PC-3 (cell line): Measurements from ENCODE around the gene R3HDM2.
"Not testable (repeated sequence)": the region's sequence is repeated elsewhere in the genome, so short reads cannot be mapped to it uniquely, and the experiment has no call there.

Experiments used
- CTCF ChIP-seq: fragments of 300-600 bp; sonication (generic); conservative IDR thresholded peaks from 2 replicates; pipeline ENCODE4 v1.5.1; 2017; ENCODE audit warnings: antibody characterized with exemption, low read depth, mild to moderate bottlenecking, low read length
- EZH2 ChIP-seq: fragments of 300-600 bp; sonication (generic); IDR thresholded peaks from one replicate; pipeline ENCODE4 v1.6.1; 2017; ENCODE audit warnings: antibody characterized with exemption, mild to moderate bottlenecking, low read length; ENCODE audit not compliant: unreplicated experiment
- EZH2phosphoT487 ChIP-seq: fragments of 300-600 bp; sonication (generic); IDR thresholded peaks from 2 replicates; pipeline ENCODE4 v1.6.1; 2018; ENCODE audit warnings: mild to moderate bottlenecking, antibody characterized with exemption, low read length, borderline replicate concordance

GRCh38 chr12:57444337-57444736, 13.5 kb upstream of the R3HDM2 start:
- not testable (repeated sequence) for TF ChIP-seq CTCF, EZH2phosphoT487, EZH2
